Measurements from ENCODE around the gene PPTC7. TPM values are rescaled to one million over a fixed set of nuclear protein-coding genes. Genes with fewer than 3 reads are reported as not detected.
"Not testable (repeated sequence)": the region's sequence is repeated elsewhere in the genome, so short reads cannot be mapped to it uniquely, and the experiment has no call there.

PPTC7 gene, protein sequence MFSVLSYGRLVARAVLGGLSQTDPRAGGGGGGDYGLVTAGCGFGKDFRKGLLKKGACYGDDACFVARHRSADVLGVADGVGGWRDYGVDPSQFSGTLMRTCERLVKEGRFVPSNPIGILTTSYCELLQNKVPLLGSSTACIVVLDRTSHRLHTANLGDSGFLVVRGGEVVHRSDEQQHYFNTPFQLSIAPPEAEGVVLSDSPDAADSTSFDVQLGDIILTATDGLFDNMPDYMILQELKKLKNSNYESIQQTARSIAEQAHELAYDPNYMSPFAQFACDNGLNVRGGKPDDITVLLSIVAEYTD
- 11.7 and 15.3 TPM in 2 replicates for total RNA-seq (2014; rRNA removed; shearing (Covaris generic))

DNA sequence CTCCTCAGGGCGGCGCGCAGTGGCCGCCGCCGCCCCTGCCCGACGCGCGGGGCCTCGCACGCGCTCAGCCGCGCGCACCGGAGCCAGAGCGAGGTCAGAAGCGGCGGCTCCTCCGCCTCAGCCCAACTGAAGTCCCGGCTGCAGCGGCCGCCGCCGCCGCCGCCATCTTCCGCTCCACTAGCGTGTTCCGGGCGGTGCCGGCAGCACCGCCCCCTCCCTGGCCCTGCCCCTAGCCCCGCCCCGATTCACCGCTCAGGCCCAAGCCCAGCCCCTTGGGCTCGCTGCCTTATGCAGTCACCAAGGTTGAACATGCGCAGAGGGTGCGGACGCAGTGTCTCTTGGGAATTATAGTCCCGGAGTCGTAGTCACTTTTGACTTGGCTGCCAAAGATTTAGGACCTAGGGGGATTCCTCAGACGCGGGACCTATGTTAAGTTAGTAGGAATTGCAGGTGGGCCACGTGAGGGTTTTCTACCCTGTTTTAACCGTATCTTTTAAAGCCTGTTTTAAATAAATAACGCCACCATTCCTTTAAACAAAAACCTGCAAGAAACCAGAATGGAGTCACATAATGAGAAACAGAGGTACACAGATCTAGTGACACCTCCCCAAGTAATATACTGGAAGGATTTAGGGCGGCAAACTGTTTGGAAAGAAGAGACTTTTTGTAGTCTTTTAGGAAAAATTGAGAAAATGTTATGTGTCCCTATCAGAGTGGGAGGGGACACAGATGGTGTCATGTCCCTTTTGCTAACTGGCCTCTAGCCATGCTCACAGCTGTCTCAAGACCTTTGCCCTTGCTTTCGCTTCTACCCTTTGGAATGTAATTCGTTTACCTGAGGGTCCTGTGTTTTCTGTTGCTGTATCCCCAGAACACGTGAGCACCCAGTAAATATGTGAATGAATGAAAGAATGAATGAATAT lies at the start of gene PPTC7:
Gene PPTC7, minus strand, starts transcription at position 182 of the 923 bp plus-strand sequence. CDS start 287 bp downstream, outside the sequence.
- in situ Hi-C loops (cut with HindIII; ENCODE audit: low sequenced_read_pairs), result no loop called here
- DNase-seq (ENCODE audit: low spot score), result peak; percentile 99

DNA sequence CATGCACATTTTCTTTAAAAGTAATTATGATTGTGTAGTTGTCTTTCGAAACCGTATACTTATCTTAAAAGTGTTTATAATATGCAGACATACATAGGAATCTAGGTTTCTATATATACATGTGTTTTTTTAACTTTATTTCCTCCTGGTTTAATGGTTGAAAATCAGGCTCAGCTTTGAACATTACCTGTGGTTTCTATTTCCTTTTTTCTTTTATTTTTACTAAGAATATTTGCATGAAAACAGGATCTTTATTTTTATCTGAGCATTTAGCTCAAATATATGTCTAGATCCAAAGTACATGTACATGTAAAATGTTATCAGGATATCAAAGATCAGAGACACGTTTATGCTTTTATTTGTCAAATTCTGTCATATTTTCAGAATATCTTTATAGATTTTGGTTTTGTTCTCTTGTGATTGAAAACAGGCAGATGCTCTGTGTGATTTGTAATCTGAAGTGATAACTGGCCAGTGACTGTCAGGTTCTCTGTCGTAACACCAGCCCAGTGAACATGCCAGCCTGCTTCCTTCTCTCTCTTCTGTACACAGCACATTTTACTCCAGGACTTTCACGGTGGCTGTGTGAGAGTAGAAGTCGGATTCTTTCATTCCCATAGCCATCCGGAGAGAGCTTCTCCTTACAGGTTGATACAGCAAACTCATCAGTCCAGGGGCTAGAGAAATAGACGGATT lies 44.5 kb upstream of the PPTC7 start:
- in situ Hi-C loops (cut with HindIII; ENCODE audit: low sequenced_read_pairs), result no loop called here
- no peak for DNase-seq (ENCODE audit: low spot score)

DNA sequence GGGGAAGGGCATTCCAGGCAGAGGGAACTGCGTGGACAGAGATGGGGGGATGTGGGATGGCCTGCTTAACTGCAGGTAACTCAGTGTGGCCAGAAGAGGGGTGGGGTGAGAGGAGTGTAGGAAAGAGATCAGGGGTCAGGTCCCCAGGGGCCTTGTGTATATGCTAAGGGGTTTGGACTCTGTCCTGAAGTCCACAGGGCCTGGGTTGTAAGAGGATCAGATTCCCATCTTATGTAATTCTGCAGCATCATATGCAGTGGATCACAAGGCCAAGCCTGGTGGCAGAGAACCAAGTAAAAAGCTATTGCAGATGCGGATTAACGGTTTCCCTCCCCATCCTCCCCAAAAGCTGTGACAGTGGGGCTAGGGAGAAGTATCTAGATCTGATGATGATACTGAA lies 39.5 kb upstream of the PPTC7 start:
- in situ Hi-C loops (cut with HindIII; ENCODE audit: low sequenced_read_pairs), result no loop called here
- no peak for DNase-seq (ENCODE audit: low spot score)

DNA sequence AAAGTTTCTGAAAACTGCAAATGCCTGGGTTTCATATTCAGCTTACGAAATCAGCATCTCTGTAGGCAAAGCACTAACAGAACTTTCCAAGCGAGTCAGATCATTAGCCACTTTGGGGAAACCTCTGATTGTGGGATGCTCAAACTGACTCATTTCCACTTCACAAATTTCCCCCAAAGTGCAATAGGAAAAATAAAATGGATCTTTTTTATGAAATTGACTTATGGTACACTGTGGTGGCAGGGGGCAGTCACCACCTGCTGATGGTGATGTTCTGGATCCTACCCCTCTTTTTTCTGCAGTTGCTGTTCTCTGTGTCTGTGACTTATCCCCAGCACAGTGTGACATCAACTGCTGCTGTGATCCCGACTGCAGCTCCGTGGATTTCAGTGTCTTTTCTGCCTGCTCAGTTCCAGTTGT lies 36.4 kb upstream of the PPTC7 start:
- in situ Hi-C loops (cut with HindIII; ENCODE audit: low sequenced_read_pairs), result no loop called here
- DNase-seq (ENCODE audit: low spot score), result no peak

DNA sequence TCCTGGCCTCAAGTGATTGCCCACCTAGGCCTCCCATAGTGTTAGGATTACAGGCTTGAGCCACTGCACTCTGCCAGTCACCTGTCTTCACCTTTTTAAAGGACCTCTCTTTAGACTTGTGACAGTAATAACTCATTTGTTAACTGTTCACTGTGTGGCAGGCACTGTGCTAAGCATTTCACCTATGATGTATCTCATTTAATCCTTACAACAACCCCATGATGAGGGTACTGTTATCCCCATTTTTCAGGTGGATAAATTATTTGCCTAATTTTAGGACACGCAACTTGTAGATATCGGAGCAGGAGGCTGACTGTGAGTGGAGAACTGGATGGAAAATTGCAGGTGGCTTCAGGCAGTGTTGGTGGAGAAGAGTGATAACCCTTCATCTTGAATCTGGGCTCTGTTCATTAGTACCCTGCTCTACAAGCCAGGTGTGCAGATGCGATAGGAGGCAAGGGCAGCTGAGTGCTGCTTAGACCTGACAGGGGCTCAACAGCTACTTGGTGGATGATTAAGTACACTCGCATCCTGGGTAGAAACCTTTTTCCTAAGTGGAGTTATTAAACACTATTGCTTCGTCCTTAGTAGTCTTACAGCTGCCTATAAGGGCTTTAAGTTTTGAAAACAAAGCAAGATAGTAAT lies 33.5 kb upstream of the PPTC7 start:
- DNase-seq (ENCODE audit: low spot score), result no peak
- in situ Hi-C loops (cut with HindIII; ENCODE audit: low sequenced_read_pairs), result no loop called here

DNA sequence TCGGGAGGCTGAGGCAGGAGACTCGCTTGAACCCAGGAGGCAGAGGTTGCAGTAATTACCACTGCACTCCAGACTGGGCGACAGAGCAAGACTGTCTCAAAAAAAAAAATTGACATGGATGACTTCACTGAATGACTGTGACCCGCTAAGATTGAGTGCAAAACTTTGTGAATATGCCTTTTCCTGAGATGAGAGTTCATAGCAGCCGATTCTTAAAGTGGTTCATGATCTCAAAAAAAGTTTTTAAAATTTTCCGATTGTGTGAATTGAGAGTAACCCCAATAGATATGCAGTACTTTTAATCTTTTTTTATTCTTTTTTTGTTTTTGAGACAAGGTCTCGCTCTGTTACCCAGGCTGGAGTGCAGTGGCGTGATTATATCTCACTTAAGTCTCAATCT lies 32.1 kb upstream of the PPTC7 start:
- in situ Hi-C loops (cut with HindIII; ENCODE audit: low sequenced_read_pairs), result no loop called here
- DNase-seq (ENCODE audit: low spot score), result no peak

DNA sequence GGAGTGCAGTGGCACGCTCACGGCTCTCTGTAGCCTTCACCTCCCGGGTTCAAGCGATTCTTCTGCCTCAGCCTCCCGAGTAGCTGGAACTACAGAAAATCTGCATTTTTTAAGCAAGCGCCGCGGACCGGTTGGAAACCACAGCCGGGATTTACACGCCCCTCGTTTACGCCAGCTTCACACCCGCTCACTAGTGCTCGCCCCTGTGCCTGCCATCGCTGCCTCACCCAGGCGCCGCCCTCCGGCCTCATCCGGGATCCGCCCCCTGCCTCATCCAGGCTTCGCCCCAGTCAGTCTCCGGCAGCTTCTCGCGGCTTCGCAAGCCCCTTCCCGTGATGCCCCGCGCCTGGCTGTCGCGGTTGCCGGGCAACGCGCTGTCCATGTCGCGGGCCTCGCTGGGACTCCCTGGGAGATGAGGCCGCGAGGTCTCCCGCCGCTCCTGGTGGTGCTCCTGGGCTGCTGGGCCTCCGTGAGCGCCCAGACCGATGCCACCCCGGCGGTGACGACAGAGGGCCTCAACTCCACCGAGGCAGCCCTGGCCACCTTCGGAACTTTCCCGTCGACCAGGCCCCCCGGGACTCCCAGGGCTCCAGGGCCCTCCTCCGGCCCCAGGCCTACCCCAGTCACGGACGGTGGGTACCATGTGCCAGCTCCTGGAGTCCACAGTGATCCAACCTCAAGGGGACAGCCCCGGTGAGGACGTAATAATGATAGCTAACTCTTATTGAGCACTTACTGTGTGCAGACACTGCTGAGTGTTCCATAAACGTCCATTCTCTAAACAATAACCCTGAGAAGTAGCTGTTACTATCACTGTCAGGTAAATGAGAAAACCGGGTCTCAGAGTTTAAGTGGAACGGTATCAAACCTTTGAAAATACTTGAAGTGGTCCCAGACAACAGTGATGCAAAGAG lies 30.9 kb upstream of the PPTC7 start, which contains the start of gene TCTN1:
Gene TCTN1, plus strand, starts transcription at position 359 of the 914 bp plus-strand sequence. Its CDS starts 54 bp downstream, at position 413.
- peak; percentile 93 for DNase-seq (ENCODE audit: low spot score)
- in situ Hi-C loops (cut with HindIII; ENCODE audit: low sequenced_read_pairs), result no loop called here

DNA sequence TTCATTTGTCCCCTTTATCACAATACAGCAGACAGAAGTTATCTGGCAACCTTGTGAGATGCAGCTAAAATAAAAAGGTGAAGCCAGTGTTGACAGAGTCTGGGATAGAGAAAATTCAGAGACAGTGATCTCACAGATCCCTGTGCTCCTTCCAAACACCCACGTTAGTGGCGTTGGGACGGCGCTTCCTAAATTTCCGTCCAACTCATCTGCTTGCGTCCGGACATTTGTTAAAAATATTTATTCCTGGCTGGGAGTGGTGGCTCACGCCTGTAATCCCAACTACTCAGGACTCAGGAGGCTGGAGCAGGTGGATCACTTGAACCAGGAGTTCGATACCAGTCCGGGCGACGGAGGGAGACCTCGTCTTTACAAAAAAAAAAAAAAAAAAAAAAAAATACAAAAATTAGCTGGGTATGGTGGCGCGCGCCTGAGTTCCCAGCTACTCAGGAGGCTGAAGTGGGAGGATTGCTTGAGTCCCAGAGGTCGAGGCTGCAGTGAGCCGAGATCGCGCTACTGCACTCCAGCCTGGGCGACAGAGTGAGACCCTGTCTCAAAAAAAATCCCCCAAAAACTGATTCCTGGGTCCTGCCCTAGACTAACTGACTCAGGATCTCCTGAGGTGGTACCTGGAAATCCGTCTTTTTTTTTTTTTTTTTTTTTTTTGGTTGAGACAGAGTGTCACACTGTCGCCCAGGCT lies 30.1 kb upstream of the PPTC7 start:
- in situ Hi-C loops (cut with HindIII; ENCODE audit: low sequenced_read_pairs), result no loop called here
- DNase-seq (ENCODE audit: low spot score), result peak; percentile 2

DNA sequence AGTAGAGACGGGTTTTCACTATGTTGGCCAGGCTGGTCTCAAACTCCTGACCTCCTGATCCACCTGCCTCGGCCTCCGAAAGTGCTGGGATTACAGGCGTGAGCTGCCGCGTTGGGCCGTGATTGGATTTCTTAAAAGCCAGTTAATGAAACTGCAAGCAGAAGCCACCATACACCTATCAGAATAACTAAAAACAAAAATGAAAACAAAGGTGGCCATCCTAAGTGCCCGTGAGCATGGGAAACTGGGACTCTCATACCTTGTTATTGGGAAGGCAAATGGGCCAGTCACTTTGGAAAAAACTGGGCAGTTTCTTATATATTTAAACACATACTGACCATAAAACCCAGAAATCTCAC lies 23.1 kb upstream of the PPTC7 start:
- no peak for DNase-seq (ENCODE audit: low spot score)
- in situ Hi-C loops (cut with HindIII; ENCODE audit: low sequenced_read_pairs), result no loop called here

DNA sequence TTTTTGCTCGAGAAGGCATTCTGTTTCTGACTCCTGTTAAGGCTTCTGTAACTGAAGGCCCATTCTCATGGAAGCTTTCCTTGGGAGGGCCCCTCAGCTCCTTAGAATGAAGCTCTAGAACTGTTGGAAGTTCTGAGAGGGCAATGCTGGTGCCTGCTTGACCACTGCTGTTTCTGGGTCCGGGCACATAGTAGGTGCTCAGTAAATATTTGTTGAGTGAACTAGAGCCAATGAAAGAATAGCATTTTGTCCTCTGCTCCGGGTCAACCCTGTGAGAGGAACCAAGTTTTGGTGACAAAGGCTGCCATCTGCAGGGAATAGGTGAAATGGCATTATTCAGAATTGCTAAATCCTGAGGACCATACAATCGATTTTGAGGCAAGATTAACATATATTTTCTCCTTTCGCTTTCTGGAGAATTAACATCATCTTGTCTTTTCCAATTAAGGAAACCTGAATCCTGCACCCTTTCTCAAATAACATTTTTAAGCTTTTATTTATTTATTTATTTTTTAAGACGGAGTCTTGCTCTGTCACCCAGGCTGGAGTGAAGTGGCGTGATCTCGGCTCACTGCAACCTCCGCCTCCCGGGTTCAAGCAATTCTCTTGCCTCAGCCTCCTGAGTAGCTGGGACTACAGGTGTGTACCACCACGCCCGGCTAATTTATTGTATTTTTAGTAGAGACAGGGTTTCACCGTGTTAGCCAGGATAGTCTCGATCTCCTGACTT lies 19.1 kb upstream of the PPTC7 start:
- peak; percentile 49 for DNase-seq (ENCODE audit: low spot score)
- in situ Hi-C loops (cut with HindIII; ENCODE audit: low sequenced_read_pairs), result not testable (repeated sequence)

DNA sequence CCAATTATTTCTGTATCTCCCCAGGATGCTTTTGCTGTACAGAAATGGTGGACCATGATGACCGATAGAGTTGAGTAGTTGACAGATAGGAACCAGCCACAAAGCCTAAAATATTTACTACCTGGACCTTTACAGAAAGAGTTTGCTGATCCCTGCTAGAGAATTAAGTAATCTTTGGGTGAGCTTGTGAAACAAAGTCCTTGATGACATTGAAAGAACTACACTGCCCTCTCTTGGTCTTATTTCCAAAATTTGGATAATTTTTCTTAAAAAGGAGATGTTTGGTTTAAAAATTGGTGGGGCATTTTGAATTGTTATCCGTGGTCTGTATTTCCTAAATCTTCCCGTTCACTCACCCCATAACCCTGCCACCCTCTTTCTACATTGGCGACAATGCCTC lies 17.1 kb upstream of the PPTC7 start:
- in situ Hi-C loops (cut with HindIII; ENCODE audit: low sequenced_read_pairs), result no loop called here
- peak; percentile 54 for DNase-seq (ENCODE audit: low spot score)

DNA sequence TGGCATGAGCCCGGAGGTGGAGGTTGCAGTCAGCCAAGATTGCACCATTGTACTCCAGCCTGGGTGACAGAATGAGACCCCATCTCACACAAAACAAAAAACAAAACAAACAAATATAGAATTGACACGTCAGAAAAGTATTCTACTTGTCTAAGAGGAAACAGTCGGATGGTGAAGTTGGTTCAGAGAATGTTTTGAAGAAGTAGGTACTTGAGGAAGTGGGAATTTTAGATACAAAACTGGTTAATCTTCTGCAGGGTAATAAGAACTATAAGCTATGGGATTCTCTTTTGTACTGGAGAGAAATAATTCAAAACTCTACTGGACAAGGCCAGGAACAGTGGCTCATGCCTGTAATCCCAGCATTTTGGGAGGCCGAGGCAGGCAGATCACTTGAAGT lies 16.2 kb upstream of the PPTC7 start:
- in situ Hi-C loops (cut with HindIII; ENCODE audit: low sequenced_read_pairs), result no loop called here
- DNase-seq (ENCODE audit: low spot score), result no peak

DNA sequence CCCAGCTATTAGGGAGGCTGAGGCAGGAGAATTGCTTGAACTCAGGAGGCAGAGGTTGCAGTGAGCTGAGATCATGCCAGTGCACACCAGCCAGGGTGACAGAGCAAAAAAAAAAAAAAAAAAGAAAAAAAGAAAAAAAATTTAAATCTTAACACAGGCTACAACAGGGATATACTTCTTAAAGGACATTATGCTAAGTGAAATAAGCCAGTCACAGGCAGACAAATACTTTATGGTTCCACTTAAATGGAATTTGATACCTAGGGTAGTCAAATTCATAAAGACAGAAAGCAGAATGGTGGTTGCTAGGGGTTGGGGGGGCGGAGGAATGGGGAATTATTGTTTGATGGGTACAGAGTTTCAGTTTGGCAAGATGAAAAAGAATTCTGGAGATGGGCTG lies 14.8 kb upstream of the PPTC7 start:
- in situ Hi-C loops (cut with HindIII; ENCODE audit: low sequenced_read_pairs), result no loop called here
- no peak for DNase-seq (ENCODE audit: low spot score)

DNA sequence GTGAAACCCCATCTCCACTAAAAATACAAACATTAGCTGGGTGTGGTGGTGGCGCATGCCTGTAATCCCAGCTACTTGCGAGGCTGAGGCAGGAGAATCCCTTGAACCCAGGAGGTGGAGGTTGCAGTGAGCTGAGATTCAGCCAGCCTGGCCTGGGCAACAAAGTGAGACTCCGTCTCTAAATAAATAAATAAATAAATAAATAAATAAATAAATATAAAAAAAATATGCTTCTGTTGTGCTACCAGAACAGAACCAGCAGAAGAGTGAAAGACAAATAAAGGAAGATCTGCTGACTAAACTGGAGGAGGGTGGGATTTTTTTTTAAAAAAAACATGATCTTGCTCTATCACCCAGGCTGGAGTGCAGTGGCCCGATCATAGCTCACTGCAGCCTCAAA lies 9.8 kb upstream of the PPTC7 start:
- DNase-seq (ENCODE audit: low spot score); in situ Hi-C loops (cut with HindIII; ENCODE audit: low sequenced_read_pairs): not testable (repeated sequence)

DNA sequence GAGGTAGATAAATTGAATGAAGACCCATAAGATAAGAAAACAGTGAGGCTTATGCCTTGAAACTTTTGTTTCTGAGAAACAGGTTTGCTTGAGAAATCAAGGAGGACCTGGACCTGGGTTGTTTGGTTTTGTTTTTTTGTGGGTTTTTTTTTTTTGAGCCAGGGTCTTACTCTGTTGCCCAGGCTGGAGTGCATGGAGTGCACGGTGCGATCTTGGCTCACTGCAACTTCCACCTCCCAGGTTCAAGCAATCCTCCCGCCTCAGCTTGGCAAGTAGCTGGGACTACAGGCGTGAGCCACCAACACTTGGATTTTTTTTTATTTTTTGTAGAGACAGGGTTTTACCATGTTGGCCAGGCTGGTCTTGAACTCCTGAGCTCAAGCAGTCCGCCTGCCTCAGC lies 9.0 kb upstream of the PPTC7 start:
- DNase-seq (ENCODE audit: low spot score), result no peak
- in situ Hi-C loops (cut with HindIII; ENCODE audit: low sequenced_read_pairs), result no loop called here

DNA sequence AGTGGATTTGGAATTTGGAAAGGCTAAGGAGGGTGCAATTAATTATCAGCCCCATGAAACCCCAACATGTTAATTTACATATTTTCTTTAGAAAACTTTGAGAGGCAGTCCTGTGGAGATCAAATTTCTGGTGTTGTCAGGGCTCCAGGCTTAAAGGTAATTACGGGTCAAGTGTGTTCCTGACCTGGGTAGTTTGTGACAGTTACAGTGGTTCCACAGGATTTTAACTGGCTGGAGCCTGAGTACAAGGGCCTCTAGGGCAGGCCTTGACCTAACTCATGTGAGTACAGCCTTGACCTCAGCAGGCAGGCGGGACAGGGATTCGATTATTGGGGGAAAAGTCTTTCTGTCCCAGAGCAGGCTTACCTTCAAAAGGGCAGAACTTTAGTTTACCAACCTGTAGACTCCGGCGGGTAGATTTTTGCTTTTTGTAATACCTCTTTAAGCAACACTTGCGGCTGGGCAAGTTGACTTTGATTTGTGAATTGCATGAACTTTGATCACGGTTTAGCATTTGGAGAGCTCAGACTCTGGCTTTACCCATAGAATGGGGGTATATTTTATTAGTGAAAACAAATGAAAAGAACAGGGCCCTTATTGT lies 8.4 kb upstream of the PPTC7 start:
- DNase-seq (ENCODE audit: low spot score), result peak; percentile 22
- in situ Hi-C loops (cut with HindIII; ENCODE audit: low sequenced_read_pairs), result no loop called here
